ENCODE data around the gene CRYBB1.

Gene CRYBB1

DNA sequence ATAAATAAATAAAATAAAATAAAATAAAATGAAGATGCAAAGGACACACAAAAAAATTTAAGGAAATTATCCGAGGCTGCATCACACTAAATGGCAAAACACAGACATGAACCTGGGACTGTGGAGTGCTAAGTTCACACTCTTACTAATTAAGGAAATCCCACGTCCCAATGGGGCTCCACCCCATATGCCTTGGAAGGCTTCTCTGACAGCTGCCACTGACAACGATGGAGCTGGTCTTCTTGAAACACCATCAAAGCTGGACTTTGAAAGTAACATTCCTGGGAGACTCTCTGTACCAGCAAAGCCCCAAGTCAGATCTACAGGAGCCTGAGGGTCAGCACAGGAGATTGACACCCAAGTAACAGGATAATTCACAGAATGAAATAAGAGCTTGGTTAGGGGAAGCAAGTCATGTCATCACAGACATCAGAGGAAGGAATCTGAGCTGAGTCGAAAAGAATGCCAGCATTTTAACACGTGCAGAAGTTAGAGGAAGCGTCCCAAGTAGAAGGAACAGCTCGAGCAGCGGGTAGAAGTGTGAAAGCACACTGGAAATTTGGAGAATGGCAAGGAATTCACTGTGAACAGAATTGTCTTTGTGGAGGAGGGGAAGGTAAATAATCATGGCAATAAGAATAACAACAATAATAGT is 41.7 kb downstream of the CRYBB1 start:
- 75% methylated on average over 8 of the region's 8 CpGs for WGBS
- Histone ChIP-seq H3K4me3 (ENCODE audit: low read length) (no peak overlapping the region), H3K27ac (ENCODE audit: low read depth, low read length) (no peak overlapping the region), H3K4me1 (ENCODE audit: insufficient read depth, low read length) (peaks cover 41% of the 10 kb centered on the region), H3K9me3 (ENCODE audit: insufficient read depth, low read depth, low read length) (no peaks in the 10 kb centered on the region), H3K36me3 (ENCODE audit: insufficient read depth, low read length) (peaks cover 10% of the 10 kb centered on the region; the same call in 1 of the 2 replicates), H3K27me3 (ENCODE audit: insufficient read depth, low read length) (no peaks in the 10 kb centered on the region), H3K9ac (ENCODE audit: low read depth, low read length) (no peak overlapping the region)

DNA sequence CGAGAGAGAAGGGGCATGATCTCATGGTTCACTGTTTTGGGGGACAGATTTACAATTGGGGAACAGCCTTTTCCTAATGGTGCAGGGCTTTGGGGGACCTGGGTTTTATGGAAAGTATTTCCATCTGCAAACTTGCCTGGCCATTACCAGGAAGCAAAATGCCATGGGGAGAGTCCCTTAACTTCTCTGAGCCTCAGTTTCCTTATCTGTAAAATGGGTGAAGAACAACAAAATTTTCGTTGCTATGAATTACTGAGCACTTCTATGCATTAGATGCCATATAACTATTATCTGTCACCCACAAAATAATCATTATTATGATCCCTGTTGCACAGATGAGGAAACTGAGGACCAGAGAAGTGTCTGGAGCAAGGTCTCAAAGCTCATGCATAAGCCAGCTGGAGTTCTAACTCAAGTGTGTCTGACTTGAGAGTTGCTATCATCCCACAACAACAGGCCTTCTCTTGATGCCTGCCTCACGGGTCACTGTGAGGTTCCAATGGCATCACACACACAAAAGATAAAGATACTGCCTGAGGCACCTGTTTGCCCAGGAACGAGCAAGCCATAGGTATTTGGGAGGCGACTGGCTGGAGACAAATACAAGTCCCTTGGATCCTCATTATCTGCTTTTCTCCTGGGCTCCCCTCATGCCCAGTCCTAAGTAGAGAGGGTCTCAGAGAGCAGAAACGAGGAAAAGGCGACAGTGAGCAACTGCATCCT is 43.7 kb downstream of the CRYBB1 start:
- peaks cover 21% of the 10 kb centered on the region; the same call in 1 of the 2 replicates for H3K4me1 ChIP-seq (ENCODE audit: insufficient read depth, low read length)
- H3K9ac ChIP-seq (ENCODE audit: low read depth, low read length) = no peak overlapping the region; the same call in 1 of the 2 replicates
- no peak overlapping the region for H3K4me3 ChIP-seq (ENCODE audit: low read length)
- H3K36me3 ChIP-seq (ENCODE audit: insufficient read depth, low read length) = peaks cover 13% of the 10 kb centered on the region; the same call in 1 of the 2 replicates
- H3K27me3 ChIP-seq (ENCODE audit: insufficient read depth, low read length) = no peaks in the 10 kb centered on the region
- peak overlapping the region; percentile 58; the same call in 1 of the 2 replicates for H3K27ac ChIP-seq (ENCODE audit: low read depth, low read length)
- WGBS = 87% methylated on average over 7 of the region's 7 CpGs
- no peaks in the 10 kb centered on the region for H3K9me3 ChIP-seq (ENCODE audit: insufficient read depth, low read depth, low read length)

- H3K4me3 ChIP-seq (ENCODE audit: low read length) = no peak overlapping the region
- peak overlapping the region; percentile 8; the same call in 1 of the 2 replicates for H3K9ac ChIP-seq (ENCODE audit: low read depth, low read length)
- peaks cover 14% of the 10 kb centered on the region; the same call in 1 of the 2 replicates for H3K36me3 ChIP-seq (ENCODE audit: insufficient read depth, low read length)
- WGBS = 86% methylated on average over 10 of the region's 10 CpGs
- no peaks in the 10 kb centered on the region for H3K27me3 ChIP-seq (ENCODE audit: insufficient read depth, low read length)
- H3K9me3 ChIP-seq (ENCODE audit: insufficient read depth, low read depth, low read length) = no peaks in the 10 kb centered on the region
- peak overlapping the region; percentile 58; the same call in 1 of the 2 replicates for H3K27ac ChIP-seq (ENCODE audit: low read depth, low read length)
- H3K4me1 ChIP-seq (ENCODE audit: insufficient read depth, low read length) = peaks cover 24% of the 10 kb centered on the region
Observed at GRCh38 chr22:26573026-26573662, 44.7 kb downstream of the CRYBB1 start.

DNA sequence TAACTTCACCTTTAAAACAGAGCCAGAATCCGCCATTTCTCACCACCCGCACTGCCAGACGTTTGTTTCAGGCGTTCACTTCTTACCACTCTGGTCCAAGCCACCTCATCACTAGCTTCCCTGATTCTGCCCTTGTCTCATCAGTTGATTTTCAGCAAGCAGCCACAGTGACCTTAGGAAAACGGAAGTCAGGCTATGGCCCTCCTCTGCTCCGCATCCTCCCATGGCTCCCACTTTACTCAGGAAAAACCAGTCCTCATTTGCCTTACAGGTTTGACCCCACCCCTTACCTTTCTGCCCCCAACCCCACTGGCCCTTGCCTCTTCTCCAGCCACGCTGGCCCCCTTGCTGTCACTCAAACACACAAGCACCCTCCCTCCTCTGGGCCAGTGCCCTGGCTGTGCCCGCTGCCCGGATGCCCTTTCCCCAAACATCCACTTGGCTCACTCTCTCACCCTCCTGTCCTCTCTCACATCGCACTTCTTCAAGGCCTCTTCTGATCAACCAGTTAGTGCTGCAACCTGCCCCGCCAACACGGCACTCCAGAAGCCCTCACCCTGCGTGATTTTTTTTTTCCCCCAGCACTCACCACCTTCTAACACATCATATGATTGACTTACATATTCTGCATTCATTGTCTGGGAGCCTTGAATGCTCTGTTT is 46.8 kb downstream of the CRYBB1 start:
- peaks cover 35% of the 10 kb centered on the region for H3K4me1 ChIP-seq (ENCODE audit: insufficient read depth, low read length)
- WGBS = 84% methylated on average over 13 of the region's 13 CpGs
- H3K9me3 ChIP-seq (ENCODE audit: insufficient read depth, low read depth, low read length) = no peaks in the 10 kb centered on the region
- no peak overlapping the region for H3K9ac ChIP-seq (ENCODE audit: low read depth, low read length)
- no peak overlapping the region for H3K4me3 ChIP-seq (ENCODE audit: low read length)
- H3K36me3 ChIP-seq (ENCODE audit: insufficient read depth, low read length) = peaks cover 14% of the 10 kb centered on the region; the same call in 1 of the 2 replicates
- H3K27ac ChIP-seq (ENCODE audit: low read depth, low read length) = no peak overlapping the region
- H3K27me3 ChIP-seq (ENCODE audit: insufficient read depth, low read length) = no peaks in the 10 kb centered on the region

DNA sequence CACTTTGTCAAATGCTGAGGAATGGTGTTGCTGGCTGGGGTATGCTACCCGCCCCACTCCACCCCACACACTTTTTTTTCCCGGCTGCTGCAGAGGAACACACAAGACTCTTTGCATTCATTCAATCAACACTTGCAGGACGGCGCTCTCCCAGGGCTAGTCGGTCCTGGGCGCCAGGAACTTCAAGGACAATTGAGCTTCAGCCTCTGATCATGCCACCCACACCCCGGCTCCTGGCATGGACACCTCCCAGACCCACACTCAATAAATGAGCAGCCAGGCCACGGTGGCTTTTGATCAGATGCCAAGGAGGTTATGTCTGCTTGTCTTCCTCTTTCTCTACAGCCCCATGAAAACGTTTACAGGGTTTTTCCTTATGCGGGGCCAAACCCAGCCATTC is 47.7 kb downstream of the CRYBB1 start:
- Histone ChIP-seq H3K4me1 (ENCODE audit: insufficient read depth, low read length) (peaks cover 40% of the 10 kb centered on the region), H3K27ac (ENCODE audit: low read depth, low read length) (peak overlapping the region; percentile 34; the same call in 1 of the 2 replicates), H3K36me3 (ENCODE audit: insufficient read depth, low read length) (peaks cover 14% of the 10 kb centered on the region; the same call in 1 of the 2 replicates), H3K4me3 (ENCODE audit: low read length) (no peak overlapping the region), H3K9me3 (ENCODE audit: insufficient read depth, low read depth, low read length) (no peaks in the 10 kb centered on the region), H3K27me3 (ENCODE audit: insufficient read depth, low read length) (no peaks in the 10 kb centered on the region), H3K9ac (ENCODE audit: low read depth, low read length) (no peak overlapping the region)
- 77% methylated on average over 10 of the region's 10 CpGs for WGBS

DNA sequence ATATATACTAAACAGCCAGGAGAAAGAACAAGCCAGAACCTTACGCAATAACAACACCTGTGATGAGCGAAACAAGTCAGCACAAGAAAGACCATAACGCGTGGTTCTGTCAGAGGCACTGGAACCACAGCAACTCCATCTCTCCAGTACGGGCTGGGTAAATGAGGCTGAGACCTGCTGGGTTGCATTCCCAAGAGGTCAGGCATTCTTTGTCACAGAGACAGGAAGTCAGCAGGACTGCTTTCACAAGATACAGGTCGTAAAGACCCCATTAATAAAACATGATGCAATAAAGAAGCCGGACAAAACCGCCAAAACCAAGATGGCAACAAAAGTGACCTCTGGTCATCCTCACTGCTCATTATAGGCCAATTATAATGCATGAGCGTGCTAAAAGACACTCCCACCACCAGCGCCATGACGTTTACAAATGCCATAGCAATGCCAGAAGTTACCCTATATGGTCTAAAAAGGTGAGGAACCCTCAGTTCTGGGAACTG is 49.6 kb downstream of the CRYBB1 start:
- peaks cover 18% of the 10 kb centered on the region; the same call in 1 of the 2 replicates for H3K36me3 ChIP-seq (ENCODE audit: insufficient read depth, low read length)
- H3K27ac ChIP-seq (ENCODE audit: low read depth, low read length) = peak overlapping the region; percentile 89
- peaks cover 44% of the 10 kb centered on the region for H3K4me1 ChIP-seq (ENCODE audit: insufficient read depth, low read length)
- 40% methylated on average over 11 of the region's 11 CpGs for WGBS
- no peaks in the 10 kb centered on the region for H3K9me3 ChIP-seq (ENCODE audit: insufficient read depth, low read depth, low read length)
- no peaks in the 10 kb centered on the region for H3K27me3 ChIP-seq (ENCODE audit: insufficient read depth, low read length)
- H3K4me3 ChIP-seq (ENCODE audit: low read length) = peak overlapping the region; percentile 21
- peak overlapping the region; percentile 46 for H3K9ac ChIP-seq (ENCODE audit: low read depth, low read length)

DNA sequence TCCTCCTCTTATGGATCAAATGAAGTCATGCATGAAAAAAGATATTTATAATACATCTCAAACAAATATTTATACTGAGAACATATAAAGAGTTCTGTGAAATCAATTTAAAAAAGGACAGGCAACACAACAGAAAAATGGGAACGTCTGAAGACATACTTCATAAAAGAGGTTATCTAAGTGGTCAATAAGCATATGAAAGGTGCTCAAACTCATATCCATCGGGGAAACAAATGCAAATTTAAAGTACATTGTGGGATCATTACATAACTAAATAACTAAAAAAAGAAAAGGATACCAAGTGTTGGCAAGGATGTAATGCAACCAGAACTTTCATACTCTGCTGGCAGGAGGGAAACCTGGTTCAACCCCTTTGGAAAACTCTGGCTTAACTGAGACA is 50.2 kb downstream of the CRYBB1 start:
- H3K9me3 ChIP-seq (ENCODE audit: insufficient read depth, low read depth, low read length) = no peaks in the 10 kb centered on the region
- peak overlapping the region; percentile 89 for H3K27ac ChIP-seq (ENCODE audit: low read depth, low read length)
- WGBS = 35% methylated on average over 2 of the region's 2 CpGs
- peaks cover 44% of the 10 kb centered on the region for H3K4me1 ChIP-seq (ENCODE audit: insufficient read depth, low read length)
- no peaks in the 10 kb centered on the region for H3K27me3 ChIP-seq (ENCODE audit: insufficient read depth, low read length)
- peaks cover 15% of the 10 kb centered on the region; the same call in 1 of the 2 replicates for H3K36me3 ChIP-seq (ENCODE audit: insufficient read depth, low read length)
- H3K9ac ChIP-seq (ENCODE audit: low read depth, low read length) = peak overlapping the region; percentile 46
- 0 out of 2 replicates have a peak overlapping the region, but pooled peaks have one; percentile 21 for H3K4me3 ChIP-seq (ENCODE audit: low read length)

- peaks cover 13% of the 10 kb centered on the region; the same call in 1 of the 2 replicates for H3K36me3 ChIP-seq (ENCODE audit: insufficient read depth, low read length)
- H3K9ac ChIP-seq (ENCODE audit: low read depth, low read length) = no peak overlapping the region
- peak overlapping the region; percentile 89 for H3K27ac ChIP-seq (ENCODE audit: low read depth, low read length)
- peaks cover 44% of the 10 kb centered on the region for H3K4me1 ChIP-seq (ENCODE audit: insufficient read depth, low read length)
- H3K27me3 ChIP-seq (ENCODE audit: insufficient read depth, low read length) = no peaks in the 10 kb centered on the region
- H3K9me3 ChIP-seq (ENCODE audit: insufficient read depth, low read depth, low read length) = no peaks in the 10 kb centered on the region
- WGBS = 84% methylated on average over 3 of the region's 3 CpGs
- H3K4me3 ChIP-seq (ENCODE audit: low read length) = no peak overlapping the region
Observed at GRCh38 chr22:26566994-26567393, 50.8 kb downstream of the CRYBB1 start.

DNA sequence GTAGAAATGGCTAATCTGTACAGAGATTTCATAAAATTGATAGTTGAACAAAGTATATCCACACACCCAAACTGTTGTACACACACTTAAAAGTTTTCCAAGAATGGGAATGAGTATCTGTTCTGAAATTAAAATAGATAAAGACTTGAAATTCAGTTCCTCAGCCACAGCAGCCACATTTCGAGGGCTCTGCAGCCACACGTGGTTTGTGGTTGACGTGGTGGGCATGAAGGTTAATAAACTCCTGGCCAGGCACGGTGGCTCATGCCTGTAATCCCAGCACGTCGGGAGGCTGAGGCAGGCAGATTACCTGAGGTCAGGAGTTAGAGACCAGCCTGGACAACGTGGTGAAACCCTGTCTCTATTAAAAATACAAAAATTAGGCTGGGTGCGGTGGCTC is 51.9 kb downstream of the CRYBB1 start:
- Histone ChIP-seq H3K4me1 (ENCODE audit: insufficient read depth, low read length) (peaks cover 42% of the 10 kb centered on the region), H3K36me3 (ENCODE audit: insufficient read depth, low read length) (peaks cover 13% of the 10 kb centered on the region; the same call in 1 of the 2 replicates), H3K4me3 (ENCODE audit: low read length) (no peak overlapping the region), H3K27ac (ENCODE audit: low read depth, low read length) (no peak overlapping the region), H3K9me3 (ENCODE audit: insufficient read depth, low read depth, low read length) (no peaks in the 10 kb centered on the region), H3K9ac (ENCODE audit: low read depth, low read length) (no peak overlapping the region), H3K27me3 (ENCODE audit: insufficient read depth, low read length) (no peaks in the 10 kb centered on the region)
- WGBS = 93% methylated on average over 8 of the region's 8 CpGs

DNA sequence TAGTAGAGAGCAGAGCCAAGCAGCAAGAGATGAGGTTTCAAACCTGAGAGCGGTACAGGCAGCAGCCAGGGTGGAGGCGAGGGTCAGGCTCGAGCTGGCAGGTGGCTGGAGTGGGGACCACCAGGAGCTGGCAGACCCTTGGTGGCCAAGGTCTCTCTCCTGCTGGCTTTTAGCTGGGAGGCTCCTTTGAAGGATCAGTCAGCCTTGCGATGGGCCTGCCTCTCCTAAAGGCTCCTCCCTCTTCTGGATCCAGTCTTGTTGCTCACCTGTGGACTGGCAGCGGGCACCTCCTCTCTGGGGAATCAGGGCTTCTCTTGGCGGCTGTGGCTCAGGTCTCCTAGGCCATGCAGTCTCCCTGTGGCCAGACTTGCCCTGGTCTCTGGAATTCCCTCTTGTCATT is 52.6 kb downstream of the CRYBB1 start:
- Histone ChIP-seq H3K4me1 (ENCODE audit: insufficient read depth, low read length) (peaks cover 42% of the 10 kb centered on the region), H3K9me3 (ENCODE audit: insufficient read depth, low read depth, low read length) (no peaks in the 10 kb centered on the region), H3K27ac (ENCODE audit: low read depth, low read length) (peak overlapping the region; percentile 56; the same call in 1 of the 2 replicates), H3K27me3 (ENCODE audit: insufficient read depth, low read length) (no peaks in the 10 kb centered on the region), H3K4me3 (ENCODE audit: low read length) (no peak overlapping the region), H3K36me3 (ENCODE audit: insufficient read depth, low read length) (peaks cover 13% of the 10 kb centered on the region; the same call in 1 of the 2 replicates), H3K9ac (ENCODE audit: low read depth, low read length) (no peak overlapping the region)
- 86% methylated on average over 6 of the region's 6 CpGs for WGBS
